ENCODE measurements around the gene SIRT5.

The SIRT5 gene

GRCh38 chr6:13554929-13555333, 19.5 kb upstream of the SIRT5 start:
- no peaks in the 10 kb centered on the region for H3K9me3 ChIP-seq (ENCODE audit: control insufficient read depth, low read depth, low read length)
- peaks cover 16% of the 10 kb centered on the region for H3K4me1 ChIP-seq (ENCODE audit: control insufficient read depth, low read depth, low read length)
- no peak overlapping the region for H3K27ac ChIP-seq (ENCODE audit: low read length)
- no peak overlapping the region for H3K9ac ChIP-seq (ENCODE audit: low read length)
- no peaks in the 10 kb centered on the region for H3K27me3 ChIP-seq (ENCODE audit: control insufficient read depth, insufficient read depth, low read length)
- H3K4me3 ChIP-seq (ENCODE audit: low read length), result peak overlapping the region; percentile 20
- H3K36me3 ChIP-seq (ENCODE audit: control insufficient read depth, low read depth, low read length), result no peaks in the 10 kb centered on the region

GRCh38 chr6:13557841-13558240, 16.6 kb upstream of the SIRT5 start:
- Histone ChIP-seq H3K4me3 (ENCODE audit: low read length) (no peak overlapping the region), H3K27ac (ENCODE audit: low read length) (no peak overlapping the region), H3K9ac (ENCODE audit: low read length) (no peak overlapping the region), H3K36me3 (ENCODE audit: control insufficient read depth, low read depth, low read length) (no peaks in the 10 kb centered on the region), H3K4me1 (ENCODE audit: control insufficient read depth, low read depth, low read length) (peaks cover 21% of the 10 kb centered on the region), H3K27me3 (ENCODE audit: control insufficient read depth, insufficient read depth, low read length) (no peaks in the 10 kb centered on the region), H3K9me3 (ENCODE audit: control insufficient read depth, low read depth, low read length) (no peaks in the 10 kb centered on the region)

- H3K4me1 ChIP-seq (ENCODE audit: control insufficient read depth, low read depth, low read length), result peaks cover 21% of the 10 kb centered on the region
Observed at GRCh38 chr6:13558718-13559117, 15.7 kb upstream of the SIRT5 start.

GRCh38 chr6:13559251-13559650, 15.2 kb upstream of the SIRT5 start:
- no peaks in the 10 kb centered on the region for H3K27me3 ChIP-seq (ENCODE audit: control insufficient read depth, insufficient read depth, low read length)
- peaks cover 20% of the 10 kb centered on the region for H3K4me1 ChIP-seq (ENCODE audit: control insufficient read depth, low read depth, low read length)
- H3K36me3 ChIP-seq (ENCODE audit: control insufficient read depth, low read depth, low read length), result no peaks in the 10 kb centered on the region
- H3K4me3 ChIP-seq (ENCODE audit: low read length), result no peak overlapping the region
- no peak overlapping the region for H3K27ac ChIP-seq (ENCODE audit: low read length)
- H3K9me3 ChIP-seq (ENCODE audit: control insufficient read depth, low read depth, low read length), result no peaks in the 10 kb centered on the region
- no peak overlapping the region for H3K9ac ChIP-seq (ENCODE audit: low read length)

More at GRCh38 chr6:13558718-13559117, 15.7 kb upstream of the SIRT5 start:
- no peak overlapping the region for H3K27ac ChIP-seq (ENCODE audit: low read length)
- H3K9me3 ChIP-seq (ENCODE audit: control insufficient read depth, low read depth, low read length), result no peaks in the 10 kb centered on the region
- H3K36me3 ChIP-seq (ENCODE audit: control insufficient read depth, low read depth, low read length), result no peaks in the 10 kb centered on the region
- H3K9ac ChIP-seq (ENCODE audit: low read length), result no peak overlapping the region
- no peaks in the 10 kb centered on the region for H3K27me3 ChIP-seq (ENCODE audit: control insufficient read depth, insufficient read depth, low read length)
- H3K4me3 ChIP-seq (ENCODE audit: low read length), result no peak overlapping the region

- Histone ChIP-seq H3K4me1 (ENCODE audit: control insufficient read depth, low read depth, low read length) (peaks cover 12% of the 10 kb centered on the region), H3K36me3 (ENCODE audit: control insufficient read depth, low read depth, low read length) (no peaks in the 10 kb centered on the region), H3K9ac (ENCODE audit: low read length) (no peak overlapping the region), H3K9me3 (ENCODE audit: control insufficient read depth, low read depth, low read length) (no peaks in the 10 kb centered on the region), H3K4me3 (ENCODE audit: low read length) (no peak overlapping the region), H3K27ac (ENCODE audit: low read length) (no peak overlapping the region), H3K27me3 (ENCODE audit: control insufficient read depth, insufficient read depth, low read length) (no peaks in the 10 kb centered on the region)
Observed at GRCh38 chr6:13559968-13560650, 14.3 kb upstream of the SIRT5 start.

GRCh38 chr6:13560651-13561044, 13.8 kb upstream of the SIRT5 start:
- no peaks in the 10 kb centered on the region for H3K36me3 ChIP-seq (ENCODE audit: control insufficient read depth, low read depth, low read length)
- peaks cover 7% of the 10 kb centered on the region for H3K4me1 ChIP-seq (ENCODE audit: control insufficient read depth, low read depth, low read length)
- H3K27me3 ChIP-seq (ENCODE audit: control insufficient read depth, insufficient read depth, low read length), result no peaks in the 10 kb centered on the region
- no peaks in the 10 kb centered on the region for H3K9me3 ChIP-seq (ENCODE audit: control insufficient read depth, low read depth, low read length)
- no peak overlapping the region for H3K9ac ChIP-seq (ENCODE audit: low read length)
- no peak overlapping the region for H3K4me3 ChIP-seq (ENCODE audit: low read length)
- no peak overlapping the region for H3K27ac ChIP-seq (ENCODE audit: low read length)

- H3K9ac ChIP-seq (ENCODE audit: low read length), result no peak overlapping the region
- peaks cover 5% of the 10 kb centered on the region for H3K4me1 ChIP-seq (ENCODE audit: control insufficient read depth, low read depth, low read length)
- no peaks in the 10 kb centered on the region for H3K27me3 ChIP-seq (ENCODE audit: control insufficient read depth, insufficient read depth, low read length)
- no peak overlapping the region for H3K4me3 ChIP-seq (ENCODE audit: low read length)
- no peaks in the 10 kb centered on the region for H3K9me3 ChIP-seq (ENCODE audit: control insufficient read depth, low read depth, low read length)
- H3K27ac ChIP-seq (ENCODE audit: low read length), result no peak overlapping the region
- no peaks in the 10 kb centered on the region for H3K36me3 ChIP-seq (ENCODE audit: control insufficient read depth, low read depth, low read length)
Observed at GRCh38 chr6:13561624-13562267, 12.7 kb upstream of the SIRT5 start.

- H3K36me3 ChIP-seq (ENCODE audit: control insufficient read depth, low read depth, low read length), result no peaks in the 10 kb centered on the region
- H3K9me3 ChIP-seq (ENCODE audit: control insufficient read depth, low read depth, low read length), result no peaks in the 10 kb centered on the region
- no peak overlapping the region for H3K9ac ChIP-seq (ENCODE audit: low read length)
- no peak overlapping the region for H3K4me3 ChIP-seq (ENCODE audit: low read length)
- no peaks in the 10 kb centered on the region for H3K27me3 ChIP-seq (ENCODE audit: control insufficient read depth, insufficient read depth, low read length)
- H3K4me1 ChIP-seq (ENCODE audit: control insufficient read depth, low read depth, low read length), result peaks cover 5% of the 10 kb centered on the region
- no peak overlapping the region for H3K27ac ChIP-seq (ENCODE audit: low read length)
Observed at GRCh38 chr6:13563009-13563408, 11.4 kb upstream of the SIRT5 start.

- Histone ChIP-seq H3K4me1 (ENCODE audit: control insufficient read depth, low read depth, low read length) (peaks cover 3% of the 10 kb centered on the region), H3K9ac (ENCODE audit: low read length) (no peak overlapping the region), H3K36me3 (ENCODE audit: control insufficient read depth, low read depth, low read length) (no peaks in the 10 kb centered on the region)
Observed at GRCh38 chr6:13565921-13566320, 8.5 kb upstream of the SIRT5 start.

GRCh38 chr6:13566500-13566899, 7.9 kb upstream of the SIRT5 start:
- Histone ChIP-seq H3K36me3 (ENCODE audit: control insufficient read depth, low read depth, low read length) (no peaks in the 10 kb centered on the region), H3K4me3 (ENCODE audit: low read length) (no peak overlapping the region), H3K27me3 (ENCODE audit: control insufficient read depth, insufficient read depth, low read length) (no peaks in the 10 kb centered on the region), H3K9ac (ENCODE audit: low read length) (no peak overlapping the region), H3K27ac (ENCODE audit: low read length) (no peak overlapping the region), H3K4me1 (ENCODE audit: control insufficient read depth, low read depth, low read length) (no peaks in the 10 kb centered on the region), H3K9me3 (ENCODE audit: control insufficient read depth, low read depth, low read length) (no peaks in the 10 kb centered on the region)

More at GRCh38 chr6:13565921-13566320, 8.5 kb upstream of the SIRT5 start:
- no peak overlapping the region for H3K27ac ChIP-seq (ENCODE audit: low read length)
- no peaks in the 10 kb centered on the region for H3K9me3 ChIP-seq (ENCODE audit: control insufficient read depth, low read depth, low read length)
- H3K4me3 ChIP-seq (ENCODE audit: low read length), result no peak overlapping the region
- no peaks in the 10 kb centered on the region for H3K27me3 ChIP-seq (ENCODE audit: control insufficient read depth, insufficient read depth, low read length)

- H3K27ac ChIP-seq (ENCODE audit: low read length), result no peak overlapping the region
- no peaks in the 10 kb centered on the region for H3K36me3 ChIP-seq (ENCODE audit: control insufficient read depth, low read depth, low read length)
- no peak overlapping the region for H3K9ac ChIP-seq (ENCODE audit: low read length)
- H3K4me3 ChIP-seq (ENCODE audit: low read length), result no peak overlapping the region
- H3K27me3 ChIP-seq (ENCODE audit: control insufficient read depth, insufficient read depth, low read length), result no peaks in the 10 kb centered on the region
- no peaks in the 10 kb centered on the region for H3K9me3 ChIP-seq (ENCODE audit: control insufficient read depth, low read depth, low read length)
- peaks cover 11% of the 10 kb centered on the region for H3K4me1 ChIP-seq (ENCODE audit: control insufficient read depth, low read depth, low read length)
Observed at GRCh38 chr6:13568970-13569369, 5.4 kb upstream of the SIRT5 start.

GRCh38 chr6:13572240-13572639, 2.2 kb upstream of the SIRT5 start:
- H3K4me1 ChIP-seq (ENCODE audit: control insufficient read depth, low read depth, low read length), result peaks cover 11% of the 10 kb centered on the region

More at GRCh38 chr6:13572240-13572639, 2.2 kb upstream of the SIRT5 start:
- H3K9me3 ChIP-seq (ENCODE audit: control insufficient read depth, low read depth, low read length), result no peaks in the 10 kb centered on the region
- no peak overlapping the region for H3K9ac ChIP-seq (ENCODE audit: low read length)
- no peak overlapping the region for H3K27ac ChIP-seq (ENCODE audit: low read length)
- no peak overlapping the region for H3K4me3 ChIP-seq (ENCODE audit: low read length)
- H3K27me3 ChIP-seq (ENCODE audit: control insufficient read depth, insufficient read depth, low read length), result no peaks in the 10 kb centered on the region
- H3K36me3 ChIP-seq (ENCODE audit: control insufficient read depth, low read depth, low read length), result no peaks in the 10 kb centered on the region

Measured in iPS-18a (cell line).